ENCODE data around the gene RTN4R. TPM values are rescaled to one million over a fixed set of nuclear protein-coding genes. Genes with fewer than 3 reads are reported as not detected.

Gene RTN4R
- polyA plus RNA-seq, 1 of the 3 experiments (the other 2 are of a cell fraction) = 0.23 TPM

DNA sequence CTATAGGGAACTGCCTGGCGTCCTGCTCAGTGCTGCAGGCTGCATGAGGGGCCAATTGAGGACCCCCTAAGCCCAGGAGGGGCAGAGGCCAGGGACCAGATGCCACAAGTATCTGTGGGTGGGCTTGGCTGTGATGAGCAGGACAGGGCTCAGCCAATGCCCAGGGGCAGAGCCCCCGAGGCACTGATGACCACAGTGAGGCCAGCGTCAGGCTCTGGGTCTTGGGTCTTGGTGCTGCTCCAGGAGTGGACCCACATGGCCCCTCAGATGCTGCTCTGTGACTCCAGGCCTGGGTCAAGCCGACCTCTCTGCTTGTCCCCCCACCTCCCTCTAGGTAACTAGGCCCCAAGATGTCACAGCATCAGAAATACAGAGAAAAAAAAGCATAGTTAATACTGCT is 50.6 kb downstream of the RTN4R start:
- H3K79me2 ChIP-seq (ENCODE audit: insufficient read depth) = no peaks in the 10 kb centered on the region
- H3F3A ChIP-seq (replicated peaks; ENCODE audit: insufficient read depth) = no peaks in the 10 kb centered on the region
- no peak overlapping the region for H3K9ac ChIP-seq
- no peak overlapping the region for H2AFZ ChIP-seq (ENCODE audit: low read depth)
- WGBS (ENCODE audit: low lambda C conversion rate) = 25% methylated on average over 2 of the region's 4 CpGs
- peaks cover 0 to 5% of the 10 kb centered on the region in 2 experiments; a peak in 1 of 4 replicates for H3K4me1 ChIP-seq (ENCODE audit: control insufficient read depth in 1 of 2, insufficient read depth in 2 of 2, low read depth in 1 of 2, low read length in 1 of 2)
- no peaks in the 10 kb centered on the region for H3K27me3 ChIP-seq (ENCODE audit: insufficient read depth)
- TF ChIP-seq EP300 (IDR thresholded peaks at IDR 0.05; ENCODE audit: borderline replicate concordance in 1 of 2, low read depth in 1 of 2, low read length in 1 of 2) (no peak), RFX5 (IDR thresholded peaks at IDR 0.05; ENCODE audit: low read length) (no peak), POLR2AphosphoS5 (IDR thresholded peaks at IDR 0.05; ENCODE audit: low read depth, low read length) (no peak), TEAD4 (IDR thresholded peaks at IDR 0.05; ENCODE audit: borderline replicate concordance, insufficient read depth) (no peak), CHD2 (IDR thresholded peaks at IDR 0.05; ENCODE audit: low read length, partially characterized antibody) (no peak), SIN3A (IDR thresholded peaks at IDR 0.05; ENCODE audit: borderline replicate concordance, low read depth, low read length) (no peak), MXI1 (IDR thresholded peaks at IDR 0.05; ENCODE audit: low read depth, low read length) (no peak), NRF1 (IDR thresholded peaks at IDR 0.05; ENCODE audit: low read depth, low read length) (no peak), FOSL2 (IDR thresholded peaks at IDR 0.05; ENCODE audit: borderline replicate concordance, low read depth) (no peak), MEF2A (IDR thresholded peaks at IDR 0.05; ENCODE audit: borderline replicate concordance, low read depth) (no peak), FOXJ3 (CRISPR knock-in tag; IDR thresholded peaks at IDR 0.05) (no peak), NFIC (IDR thresholded peaks at IDR 0.05; ENCODE audit: borderline replicate concordance) (no peak), TCF12 (IDR thresholded peaks at IDR 0.05) (no peak), YY1 (IDR thresholded peaks at IDR 0.05; ENCODE audit: low read depth) (no peak)
- TF ChIP-seq, protein P1, sequence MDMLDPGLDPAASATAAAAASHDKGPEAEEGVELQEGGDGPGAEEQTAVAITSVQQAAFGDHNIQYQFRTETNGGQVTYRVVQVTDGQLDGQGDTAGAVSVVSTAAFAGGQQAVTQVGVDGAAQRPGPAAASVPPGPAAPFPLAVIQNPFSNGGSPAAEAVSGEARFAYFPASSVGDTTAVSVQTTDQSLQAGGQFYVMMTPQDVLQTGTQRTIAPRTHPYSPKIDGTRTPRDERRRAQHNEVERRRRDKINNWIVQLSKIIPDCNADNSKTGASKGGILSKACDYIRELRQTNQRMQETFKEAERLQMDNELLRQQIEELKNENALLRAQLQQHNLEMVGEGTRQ (IDR thresholded peaks at IDR 0.05; ENCODE audit: borderline replicate concordance, low read depth, low read length) = no peak
- TF ChIP-seq, protein P2, sequence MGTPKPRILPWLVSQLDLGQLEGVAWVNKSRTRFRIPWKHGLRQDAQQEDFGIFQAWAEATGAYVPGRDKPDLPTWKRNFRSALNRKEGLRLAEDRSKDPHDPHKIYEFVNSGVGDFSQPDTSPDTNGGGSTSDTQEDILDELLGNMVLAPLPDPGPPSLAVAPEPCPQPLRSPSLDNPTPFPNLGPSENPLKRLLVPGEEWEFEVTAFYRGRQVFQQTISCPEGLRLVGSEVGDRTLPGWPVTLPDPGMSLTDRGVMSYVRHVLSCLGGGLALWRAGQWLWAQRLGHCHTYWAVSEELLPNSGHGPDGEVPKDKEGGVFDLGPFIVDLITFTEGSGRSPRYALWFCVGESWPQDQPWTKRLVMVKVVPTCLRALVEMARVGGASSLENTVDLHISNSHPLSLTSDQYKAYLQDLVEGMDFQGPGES (IDR thresholded peaks at IDR 0.05; ENCODE audit: low read depth, low read length) = no peak
- no peaks in the 10 kb centered on the region for H3K9me3 ChIP-seq
- CTCF ChIA-PET = interaction anchor here (1.2 kb wide), 1 partner anchor 26 kb away, joined by 3 read pairs; no protein-coding TSS in a partner anchor
- POLR2A ChIA-PET = no interaction called here
- no peak for DNase-seq
- H3K36me3 ChIP-seq (replicated peaks in 1 of 2; ENCODE audit: control insufficient read depth in 1 of 2, insufficient read depth in 2 of 2, low read length in 1 of 2) = no peaks in the 10 kb centered on the region
- no peaks in the 10 kb centered on the region for H3K9me2 ChIP-seq
- no peak overlapping the region for H3K4me2 ChIP-seq
- H4K20me1 ChIP-seq (ENCODE audit: insufficient read depth) = no peaks in the 10 kb centered on the region
- H3K4me3 ChIP-seq (ENCODE audit: low read depth in 2 of 2, low read length in 1 of 2) = no peak overlapping the region
- H3K27ac ChIP-seq (ENCODE audit: low read depth in 2 of 2, low read length in 1 of 2) = no peak overlapping the region

DNA sequence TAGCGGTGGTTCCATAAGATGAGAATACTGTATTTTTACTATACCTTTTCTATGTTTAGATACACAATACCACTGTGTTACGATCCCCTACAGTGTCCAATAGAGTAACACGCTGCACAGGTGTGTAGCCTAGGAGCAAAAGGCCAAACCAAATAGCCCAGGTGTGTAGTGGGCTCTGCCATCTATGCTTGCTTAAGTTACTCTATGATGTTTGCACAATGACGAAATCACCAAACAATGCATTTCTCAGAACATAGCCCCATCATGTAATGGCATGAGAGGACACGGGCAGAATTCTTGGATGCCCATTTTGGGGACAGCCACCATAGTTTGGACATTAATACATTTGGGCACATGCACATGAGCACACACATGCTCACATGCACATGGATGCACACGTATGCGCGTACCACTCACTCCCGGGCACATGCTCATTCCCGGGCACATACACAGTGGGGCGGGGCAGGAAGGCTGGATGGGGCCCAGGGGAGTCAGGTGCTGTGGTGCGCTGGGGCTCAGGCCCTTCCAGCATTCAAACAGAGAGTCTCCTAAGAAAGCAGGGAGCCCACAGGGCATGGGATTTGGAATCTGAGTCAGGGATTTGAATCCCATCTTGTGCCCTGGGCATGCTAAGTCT is 51.1 kb downstream of the RTN4R start:
- Histone ChIP-seq H2AFZ (ENCODE audit: low read depth) (no peak overlapping the region), H3K4me1 (ENCODE audit: control insufficient read depth in 1 of 2, insufficient read depth in 2 of 2, low read depth in 1 of 2, low read length in 1 of 2) (peaks cover 0 to 10% of the 10 kb centered on the region in 2 experiments; a peak in 2 of 4 replicates), H3K4me2 (no peak overlapping the region), H3K9ac (no peak overlapping the region), H3K4me3 (ENCODE audit: low read depth in 2 of 2, low read length in 1 of 2) (no peak overlapping the region), H3K27ac (ENCODE audit: low read depth in 2 of 2, low read length in 1 of 2) (no peak overlapping the region), H4K20me1 (ENCODE audit: insufficient read depth) (no peaks in the 10 kb centered on the region), H3K9me2 (no peaks in the 10 kb centered on the region), H3K27me3 (ENCODE audit: insufficient read depth) (no peaks in the 10 kb centered on the region), H3K36me3 (replicated peaks in 1 of 2; ENCODE audit: control insufficient read depth in 1 of 2, insufficient read depth in 2 of 2, low read length in 1 of 2) (no peaks in the 10 kb centered on the region), H3K9me3 (no peaks in the 10 kb centered on the region), H3K79me2 (ENCODE audit: insufficient read depth) (no peaks in the 10 kb centered on the region), H3F3A (replicated peaks; ENCODE audit: insufficient read depth) (no peaks in the 10 kb centered on the region)
- 77% methylated on average over 8 of the region's 12 CpGs for WGBS (ENCODE audit: low lambda C conversion rate)
- DNase-seq = no peak
- ChIA-PET CTCF (no interaction called here), POLR2A (no interaction called here)
- TF ChIP-seq TEAD4 (IDR thresholded peaks at IDR 0.05; ENCODE audit: borderline replicate concordance, insufficient read depth) (no peak), PBX3 (IDR thresholded peaks at IDR 0.05) (no peak), FOSL2 (IDR thresholded peaks at IDR 0.05; ENCODE audit: borderline replicate concordance, low read depth) (no peak), MXI1 (IDR thresholded peaks at IDR 0.05; ENCODE audit: low read depth, low read length) (no peak), SIN3A (IDR thresholded peaks at IDR 0.05; ENCODE audit: borderline replicate concordance, low read depth, low read length) (no peak), EP300 (IDR thresholded peaks at IDR 0.05; ENCODE audit: borderline replicate concordance in 1 of 2, low read depth in 1 of 2, low read length in 1 of 2) (no peak), CHD2 (IDR thresholded peaks at IDR 0.05; ENCODE audit: low read length, partially characterized antibody) (no peak), RFX5 (IDR thresholded peaks at IDR 0.05; ENCODE audit: low read length) (no peak), EZH2phosphoT487 (IDR thresholded peaks at IDR 0.05; ENCODE audit: borderline replicate concordance, low read depth) (no peak), RAD21 (IDR thresholded peaks at IDR 0.05; ENCODE audit: low read length) (no peak), GABPA (IDR thresholded peaks at IDR 0.05; ENCODE audit: low read depth) (no peak), NRF1 (IDR thresholded peaks at IDR 0.05; ENCODE audit: low read depth, low read length) (no peak)
- TF ChIP-seq, protein P1 (IDR thresholded peaks at IDR 0.05; ENCODE audit: borderline replicate concordance, low read depth, low read length) = no peak
